Neural cell (in vitro differentiated cells): ENCODE data around the gene SLC22A23.

Source experiments
- CTCF ChIP-seq: fragments of 450-650 bp; IDR thresholded peaks from 2 replicates; pipeline ENCODE4 v1.5.1; 2014; ENCODE audit warnings: antibody characterized with exemption, mild to moderate bottlenecking, moderate library complexity; ENCODE audit not compliant: poor library complexity, severe bottlenecking
- EP300 ChIP-seq: fragments of 450-650 bp; conservative IDR thresholded peaks from 2 replicates; pipeline ENCODE4 v1.6.1; 2014; ENCODE audit warnings: antibody characterized with exemption, mild to moderate bottlenecking, moderate library complexity; ENCODE audit not compliant: poor library complexity, severe bottlenecking
- EZH2 ChIP-seq: fragments of 200-600, 300-800 bp; shearing (Covaris generic), sonication (generic); IDR thresholded peaks from 2 replicates; pipeline ENCODE4 v1.6.1; 2014; ENCODE audit warnings: antibody characterized with exemption, low read length, borderline replicate concordance, mild to moderate bottlenecking; ENCODE audit not compliant: insufficient read depth, poor library complexity, severe bottlenecking
- MXI1 ChIP-seq: fragments of 450-650 bp; conservative IDR thresholded peaks from 2 replicates; pipeline ENCODE4 v1.6.1; 2014; ENCODE audit warnings: antibody characterized with exemption, mild to moderate bottlenecking; ENCODE audit not compliant: poor library complexity, severe bottlenecking
- POLR2AphosphoS5 ChIP-seq: IDR thresholded peaks from 2 replicates; pipeline ENCODE4 v1.6.1; 2012
- RAD21 ChIP-seq: fragments of 450-650 bp; conservative IDR thresholded peaks from 2 replicates; pipeline ENCODE4 v1.6.1; 2014; ENCODE audit warnings: antibody characterized with exemption, mild to moderate bottlenecking, moderate library complexity
- REST ChIP-seq: IDR thresholded peaks from 2 replicates; pipeline ENCODE4 v1.6.1; 2012; ENCODE audit warnings: borderline replicate concordance

- TF ChIP-seq CTCF (no peak), EZH2 (no peak), RAD21 (no peak), POLR2AphosphoS5 (no peak), MXI1 (no peak), EP300 (no peak), REST (no peak)
These were observed 159.8 kb downstream of the SLC22A23 start for GRCh38 chr6:3297006-3297405.
